Inferior parietal cortex (tissue), 1 donor: ENCODE measurements around the gene ABCB4.
"Not testable (repeated sequence)": the region's sequence is repeated elsewhere in the genome, so short reads cannot be mapped to it uniquely, and the experiment has no call there.

Experiments
- DNase-seq: peaks from one replicate; pipeline ENCODE4 v3.0.0-alpha.2; 2016; ENCODE audit errors: extremely low spot score

The ABCB4 gene

GRCh38 chr7:87476179-87476557 is 688 bp upstream of the ABCB4 start:
- no peak for DNase-seq

GRCh38 chr7:87474533-87475358 is 734 bp downstream of the ABCB4 start:
- no peak for DNase-seq

GRCh38 chr7:87473986-87474385 is 1.5 kb downstream of the ABCB4 start:
- DNase-seq: no peak

- DNase-seq: no peak
These were observed 2.3 kb downstream of the ABCB4 start for GRCh38 chr7:87473192-87473591.

GRCh38 chr7:87471473-87471872 is 4.0 kb downstream of the ABCB4 start:
- DNase-seq: no peak

GRCh38 chr7:87469204-87469603 is 6.3 kb downstream of the ABCB4 start:
- DNase-seq: not testable (repeated sequence)

- not testable (repeated sequence) for DNase-seq
These were observed 10.0 kb downstream of the ABCB4 start for GRCh38 chr7:87465534-87465880.

- DNase-seq: not testable (repeated sequence)
These were observed 10.5 kb downstream of the ABCB4 start for GRCh38 chr7:87464830-87465533.

- no peak for DNase-seq
These were observed 11.5 kb downstream of the ABCB4 start for GRCh38 chr7:87463982-87464381.

GRCh38 chr7:87460444-87460843 is 15.0 kb downstream of the ABCB4 start:
- not testable (repeated sequence) for DNase-seq

GRCh38 chr7:87459941-87460340 is 15.5 kb downstream of the ABCB4 start:
- DNase-seq: no peak

- no peak for DNase-seq
These were observed 17.3 kb downstream of the ABCB4 start for GRCh38 chr7:87458148-87458547.

- DNase-seq: no peak
These were observed 19.2 kb downstream of the ABCB4 start for GRCh38 chr7:87456247-87456646.

GRCh38 chr7:87452279-87452678 is 23.2 kb downstream of the ABCB4 start:
- no peak for DNase-seq

GRCh38 chr7:87451187-87451586 is 24.3 kb downstream of the ABCB4 start:
- DNase-seq: no peak

- DNase-seq: no peak
These were observed 24.8 kb downstream of the ABCB4 start for GRCh38 chr7:87450706-87451105.

- no peak for DNase-seq
These were observed 27.1 kb downstream of the ABCB4 start for GRCh38 chr7:87448388-87448787.

- no peak for DNase-seq
These were observed 28.3 kb downstream of the ABCB4 start for GRCh38 chr7:87447116-87447635.

GRCh38 chr7:87445897-87446296 is 29.6 kb downstream of the ABCB4 start:
- no peak for DNase-seq

GRCh38 chr7:87435546-87435945 is 39.9 kb downstream of the ABCB4 start:
- DNase-seq: no peak

- DNase-seq: no peak
These were observed 42.9 kb downstream of the ABCB4 start for GRCh38 chr7:87432536-87432935.

GRCh38 chr7:87427288-87427687 is 48.2 kb downstream of the ABCB4 start:
- DNase-seq: no peak

GRCh38 chr7:87426160-87426559 is 49.3 kb downstream of the ABCB4 start:
- DNase-seq: no peak
